Measurements from ENCODE around the gene SPDYE1.
A peak's percentile ranks its signal among the peaks of the same experiment; 100 is the strongest.

SPDYE1 gene

GRCh38 chr7:44044315-44045225 is 46.9 kb downstream of the SPDYE1 start, which contains the start of gene DBNL:
Gene DBNL (plus strand): TSS chr7:44044702. CDS start chr7:44044738, 36 bp downstream.
- peak; percentile 89 for DNase-seq

- DNase-seq, result no peak
Measured at GRCh38 chr7:44045226-44046014, 47.7 kb downstream of the SPDYE1 start.

- DNase-seq, result no peak
Measured at GRCh38 chr7:44046321-44047061, 48.8 kb downstream of the SPDYE1 start.

- no peak for DNase-seq
Measured at GRCh38 chr7:44048031-44048795, 50.5 kb downstream of the SPDYE1 start.

- DNase-seq, result no peak
Measured at GRCh38 chr7:44050121-44050914, 52.6 kb downstream of the SPDYE1 start.

- no peak for DNase-seq
Measured at GRCh38 chr7:44050915-44051560, 53.3 kb downstream of the SPDYE1 start.

GRCh38 chr7:44051611-44052220 is 54.0 kb downstream of the SPDYE1 start:
- DNase-seq, result no peak

- DNase-seq, result no peak
Measured at GRCh38 chr7:44052771-44053365, 55.2 kb downstream of the SPDYE1 start.

- no peak for DNase-seq
Measured at GRCh38 chr7:44056681-44057080, 59.0 kb downstream of the SPDYE1 start.

GRCh38 chr7:44057181-44057848 is 59.6 kb downstream of the SPDYE1 start:
- no peak for DNase-seq

GRCh38 chr7:44057849-44058758 is 60.4 kb downstream of the SPDYE1 start:
- no peak for DNase-seq

- no peak for DNase-seq
Measured at GRCh38 chr7:44058759-44059218, 61.1 kb downstream of the SPDYE1 start.

GRCh38 chr7:44059219-44060090 is 61.8 kb downstream of the SPDYE1 start:
- DNase-seq, result no peak

Data from stimulated activated naive CD4-positive, alpha-beta T cell treated with Interleukin-2 at 50 U/mL for 16 hours (primary cell).